Caco-2 (cell line): Measurements from ENCODE around the gene FAXC. TPM values are rescaled to one million over a fixed set of nuclear protein-coding genes. Genes with fewer than 3 reads are reported as not detected.

Experiments used
- BruUV-seq: library from RNA; stranded (reverse); fragments of 400-500 nt; replicated peaks from 2 replicates; lab custom pipeline; 2021; lab: Mats Ljungman, UMichigan
- CTCF ChIA-PET: fragments of 300-600 bp; sonication (Branson Sonifier 250); formaldehyde crosslinking; loops from one replicate; lab custom pipeline; 2022; ENCODE audit warnings: antibody characterized with exemption; lab: Charles Lee
- POLR2A ChIA-PET: fragments of 300-600 bp; sonication (Branson Sonifier 250); formaldehyde crosslinking; loops from one replicate; lab custom pipeline; 2022; ENCODE audit warnings: antibody characterized with exemption; lab: Charles Lee
- DNase-seq, 2 experiments: peaks; one replicate each; pipeline versions ENCODE4 v3.0.0 to v3.0.0-alpha.2; 2020 to 2022
- H3K27me3 ChIP-seq: replicated peaks from 2 replicates; pipeline ENCODE4 v1.6.0; 2011; ENCODE audit warnings: low read length; ENCODE audit not compliant: control insufficient read depth, insufficient read depth
- H3K36me3 ChIP-seq: 2 replicates; pipeline ENCODE4 v1.5.1; 2011; ENCODE audit warnings: low read length; ENCODE audit not compliant: control insufficient read depth, insufficient read depth
- H3K4me1 ChIP-seq: fragments of 250-450 bp; sonication (Bioruptor Pico); 2 replicates; pipeline ENCODE4 v1.5.1; 2020; ENCODE audit warnings: mild to moderate bottlenecking
- H3K4me3 ChIP-seq: 2 replicates; pipeline ENCODE4 v1.5.1; 2011; ENCODE audit warnings: low read depth, mild to moderate bottlenecking, control low read depth, low read length
- H3K9me3 ChIP-seq: fragments of 250-450 bp; sonication (Bioruptor Pico); 2 replicates; pipeline ENCODE4 v1.5.1; 2020; ENCODE audit warnings: mild to moderate bottlenecking, moderate library complexity
- H3K27ac Mint-ChIP-seq: one replicate; pipeline ENCODE4 v1.8.0; 2022; ENCODE audit warnings: mixed read lengths; ENCODE audit not compliant: unreplicated experiment
- H3K27me3 Mint-ChIP-seq: one replicate; pipeline ENCODE4 v1.8.0; 2022; ENCODE audit warnings: mixed read lengths; ENCODE audit not compliant: insufficient read depth, unreplicated experiment
- H3K36me3 Mint-ChIP-seq: one replicate; pipeline ENCODE4 v1.8.0; 2022; ENCODE audit warnings: mild to moderate bottlenecking, mixed read lengths; ENCODE audit not compliant: insufficient read depth, unreplicated experiment
- H3K4me1 Mint-ChIP-seq: one replicate; pipeline ENCODE4 v1.8.0; 2022; ENCODE audit warnings: low read depth, mixed read lengths; ENCODE audit not compliant: unreplicated experiment
- H3K4me3 Mint-ChIP-seq: one replicate; pipeline ENCODE4 v1.8.0; 2022; ENCODE audit warnings: mild to moderate bottlenecking, moderate library complexity, mixed read lengths; ENCODE audit not compliant: unreplicated experiment
- H3K9me3 Mint-ChIP-seq: one replicate; pipeline ENCODE4 v1.8.0; 2022; ENCODE audit warnings: mixed read lengths; ENCODE audit not compliant: unreplicated experiment
- CTCF ChIP-seq, 2 experiments: fragments of 200-600 bp in 1 of 2; IDR thresholded peaks; 1 replicate in 1 of 2; 2 replicates in 1 of 2; pipeline versions ENCODE4 v1.5.1 to v1.8.0; 2011 to 2022; ENCODE audit warnings: antibody characterized with exemption in 1 of 2, control low read depth in 1 of 2, inconsistent platforms in 1 of 2, low read depth in 1 of 2, low read length in 1 of 2, mild to moderate bottlenecking in 1 of 2, moderate library complexity in 1 of 2; ENCODE audit not compliant: insufficient read depth in 1 of 2, severe bottlenecking in 1 of 2, unreplicated experiment in 1 of 2
- intact Hi-C: fragments of 100-400 bp; cut with micrococcal nuclease; formaldehyde crosslinking; loops from one replicate; pipeline ENCODE4 v1.10.0; 2022; ENCODE audit not compliant: unreplicated experiment
- total RNA-seq: library from RNA; stranded (reverse); gene quantifications from 2 replicates; pipeline ENCODE4 v1.2.3, GENCODE V29; 2022

FAXC gene
- total RNA-seq, 1 experiment from 2014 or later = 0.16 TPM

GRCh38 chr6:99308788-99309187 lies 40.7 kb downstream of the FAXC start:
- H3K4me1 ChIP-seq = no peaks in the 10 kb centered on the region
- POLR2A ChIA-PET = no interaction called here
- CTCF ChIA-PET = no interaction called here
- Mint-ChIP-seq H3K27ac (no peak overlapping the region), H3K4me3 (no peak overlapping the region), H3K9me3 (no peaks in the 10 kb centered on the region), H3K4me1 (no peaks in the 10 kb centered on the region), H3K36me3 (no peaks in the 10 kb centered on the region), H3K27me3 (peaks cover 21% of the 10 kb centered on the region)
- H3K4me3 ChIP-seq = no peak overlapping the region
- no peak for DNase-seq
- TF ChIP-seq CTCF (IDR thresholded peaks at IDR 0.05; ENCODE audit: insufficient read depth in 1 of 2, low read depth in 1 of 2, low read length in 1 of 2, severe bottlenecking in 1 of 2, unreplicated experiment in 1 of 2) = no peak
- H3K36me3 ChIP-seq = no peaks in the 10 kb centered on the region
- H3K27me3 ChIP-seq = no peaks in the 10 kb centered on the region
- H3K9me3 ChIP-seq = no peaks in the 10 kb centered on the region
- BruUV-seq = no TSS peak
- intact Hi-C loops = no loop called here

- Mint-ChIP-seq H3K27me3 (peaks cover 18% of the 10 kb centered on the region), H3K27ac (no peak overlapping the region), H3K4me3 (no peak overlapping the region), H3K36me3 (no peaks in the 10 kb centered on the region), H3K9me3 (no peaks in the 10 kb centered on the region), H3K4me1 (no peaks in the 10 kb centered on the region)
- BruUV-seq = no TSS peak
- ChIA-PET POLR2A (no interaction called here), CTCF (no interaction called here)
- no peaks in the 10 kb centered on the region for H3K9me3 ChIP-seq
- H3K36me3 ChIP-seq = no peaks in the 10 kb centered on the region
- intact Hi-C loops = no loop called here
- DNase-seq = no peak
- H3K27me3 ChIP-seq = no peaks in the 10 kb centered on the region
- TF ChIP-seq CTCF (IDR thresholded peaks at IDR 0.05; ENCODE audit: insufficient read depth in 1 of 2, low read depth in 1 of 2, low read length in 1 of 2, severe bottlenecking in 1 of 2, unreplicated experiment in 1 of 2) = no peak
- H3K4me1 ChIP-seq = no peaks in the 10 kb centered on the region
- H3K4me3 ChIP-seq = no peak overlapping the region
These were observed 42.1 kb downstream of the FAXC start for GRCh38 chr6:99307295-99307907.

GRCh38 chr6:99306341-99306740 lies 43.1 kb downstream of the FAXC start:
- TF ChIP-seq CTCF (IDR thresholded peaks at IDR 0.05; ENCODE audit: insufficient read depth in 1 of 2, low read depth in 1 of 2, low read length in 1 of 2, severe bottlenecking in 1 of 2, unreplicated experiment in 1 of 2) = no peak
- CTCF ChIA-PET = no interaction called here
- Mint-ChIP-seq H3K27me3 (peaks cover 18% of the 10 kb centered on the region), H3K27ac (no peak overlapping the region), H3K4me1 (no peaks in the 10 kb centered on the region), H3K9me3 (no peaks in the 10 kb centered on the region), H3K4me3 (no peak overlapping the region), H3K36me3 (no peaks in the 10 kb centered on the region)
- no peaks in the 10 kb centered on the region for H3K27me3 ChIP-seq
- POLR2A ChIA-PET = no interaction called here
- no TSS peak for BruUV-seq
- H3K4me3 ChIP-seq = no peak overlapping the region
- H3K4me1 ChIP-seq = no peaks in the 10 kb centered on the region
- intact Hi-C loops = no loop called here
- H3K9me3 ChIP-seq = no peaks in the 10 kb centered on the region
- no peak for DNase-seq
- no peaks in the 10 kb centered on the region for H3K36me3 ChIP-seq
